H9 (cell line): ENCODE results near the gene QSOX1. TPM values are rescaled to one million over a fixed set of nuclear protein-coding genes. Genes with fewer than 3 reads are reported as not detected.

Source experiments
- DNase-seq: peaks from one replicate; pipeline ENCODE4 v3.0.0-alpha.2; 2017
- H2AFZ ChIP-seq: one replicate; pipeline ENCODE4 v1.6.1; 2013; ENCODE audit warnings: mild to moderate bottlenecking, low read length, control low read depth, moderate library complexity
- H2AK5ac ChIP-seq: 2 replicates; pipeline ENCODE4 v1.6.1; 2013; ENCODE audit warnings: low read length, control low read depth, mixed read lengths; ENCODE audit not compliant: insufficient read length
- H2BK120ac ChIP-seq: one replicate; pipeline ENCODE4 v1.6.1; 2013; ENCODE audit warnings: low read depth, mild to moderate bottlenecking, low read length, control low read depth, inconsistent platforms; ENCODE audit not compliant: poor library complexity, severe bottlenecking
- H2BK12ac ChIP-seq: 2 replicates; pipeline ENCODE4 v1.6.1; 2013; ENCODE audit warnings: low read length, control low read depth, mixed read lengths, low read depth; ENCODE audit not compliant: insufficient read length
- H2BK15ac ChIP-seq: 2 replicates; pipeline ENCODE4 v1.6.1; 2013; ENCODE audit warnings: low read depth, low read length, control low read depth
- H2BK20ac ChIP-seq: one replicate; pipeline ENCODE4 v1.6.1; 2013; ENCODE audit warnings: low read depth, mild to moderate bottlenecking, low read length, control low read depth, inconsistent platforms; ENCODE audit not compliant: poor library complexity, severe bottlenecking
- H2BK5ac ChIP-seq: 2 replicates; pipeline ENCODE4 v1.6.1; 2013; ENCODE audit warnings: low read length, control low read depth, mixed read lengths; ENCODE audit not compliant: insufficient read length
- H3K14ac ChIP-seq: 2 replicates; pipeline ENCODE4 v1.6.1; 2013; ENCODE audit warnings: low read length, control low read depth; ENCODE audit not compliant: insufficient read depth
- H3K18ac ChIP-seq: 2 replicates; pipeline ENCODE4 v1.6.1; 2013; ENCODE audit warnings: low read depth, mild to moderate bottlenecking, mixed read lengths, low read length, control low read depth; ENCODE audit not compliant: insufficient read length
- H3K23ac ChIP-seq: 2 replicates; pipeline ENCODE4 v1.6.1; 2013; ENCODE audit warnings: low read length, control low read depth, mixed read lengths, low read depth; ENCODE audit not compliant: insufficient read length
- H3K23me2 ChIP-seq: 2 replicates; pipeline ENCODE4 v1.6.1; 2013; ENCODE audit warnings: low read depth, mild to moderate bottlenecking, mixed read lengths, low read length, control low read depth; ENCODE audit not compliant: insufficient read length, poor library complexity, severe bottlenecking
- H3K27ac ChIP-seq: 2 replicates; pipeline ENCODE4 v1.5.1; 2013; ENCODE audit warnings: low read length, control low read depth, mixed read lengths, low read depth; ENCODE audit not compliant: insufficient read length
- H3K27me3 ChIP-seq: 2 replicates; pipeline ENCODE4 v1.6.1; 2013; ENCODE audit warnings: low read length, control low read depth, inconsistent platforms; ENCODE audit not compliant: insufficient read depth
- H3K4ac ChIP-seq: 2 replicates; pipeline ENCODE4 v1.6.1; 2013; ENCODE audit warnings: low read depth, mild to moderate bottlenecking, control low read depth, inconsistent platforms, low read length, moderate library complexity
- H3K4me1 ChIP-seq: 2 replicates; pipeline ENCODE4 v1.6.1; 2013; ENCODE audit warnings: low read length, control low read depth, inconsistent platforms; ENCODE audit not compliant: insufficient read depth
- H3K4me2 ChIP-seq: 2 replicates; pipeline ENCODE4 v1.6.1; 2013; ENCODE audit warnings: low read length, control low read depth, mixed read lengths; ENCODE audit not compliant: insufficient read length, insufficient read depth
- H3K56ac ChIP-seq: 2 replicates; pipeline ENCODE4 v1.6.1; 2013; ENCODE audit warnings: low read depth, mild to moderate bottlenecking, mixed read lengths, low read length, control low read depth; ENCODE audit not compliant: insufficient read length
- H3K79me1 ChIP-seq: 2 replicates; pipeline ENCODE4 v1.6.1; 2013; ENCODE audit warnings: low read depth, mild to moderate bottlenecking, moderate library complexity, low read length, control low read depth, inconsistent platforms; ENCODE audit not compliant: insufficient read depth, poor library complexity, severe bottlenecking
- H3K79me2 ChIP-seq: 2 replicates; pipeline ENCODE4 v1.6.1; 2013; ENCODE audit warnings: low read length, control low read depth, inconsistent platforms; ENCODE audit not compliant: insufficient read depth
- H3K9ac ChIP-seq: 2 replicates; pipeline ENCODE4 v1.6.1; 2013; ENCODE audit warnings: low read length, control low read depth, mixed read lengths; ENCODE audit not compliant: insufficient read length; ENCODE audit errors: extremely low read depth
- H3K9me3 ChIP-seq: one replicate; pipeline ENCODE4 v1.6.1; 2013; ENCODE audit warnings: low read depth, low read length, inconsistent platforms; ENCODE audit not compliant: control insufficient read depth
- H3T11ph ChIP-seq: one replicate; pipeline ENCODE4 v1.6.1; 2013; ENCODE audit warnings: mild to moderate bottlenecking, low read length, control low read depth, inconsistent platforms
- H4K20me1 ChIP-seq: one replicate; pipeline ENCODE4 v1.6.1; 2013; ENCODE audit not compliant: control insufficient read depth, insufficient read length, insufficient read depth
- H4K5ac ChIP-seq: 2 replicates; pipeline ENCODE4 v1.6.1; 2013; ENCODE audit warnings: low read depth, mild to moderate bottlenecking, mixed read lengths, low read length, control low read depth; ENCODE audit not compliant: insufficient read length
- H4K8ac ChIP-seq: replicated peaks from 2 replicates; pipeline ENCODE4 v1.6.1; 2013; ENCODE audit warnings: low read length, control low read depth, mixed read lengths, low read depth; ENCODE audit not compliant: insufficient read length
- H4K91ac ChIP-seq: 2 replicates; pipeline ENCODE4 v1.6.1; 2013; ENCODE audit warnings: low read depth, mild to moderate bottlenecking, moderate library complexity, mixed read lengths, low read length, control low read depth; ENCODE audit not compliant: insufficient read length
- H3K27ac Mint-ChIP-seq, 3 experiments: 2 replicates in 2 of 3; 3 replicates in 1 of 3; pipeline ENCODE4 v1.8.0; 2020 to 2021; ENCODE audit warnings: mixed read lengths in 3 of 3, mild to moderate bottlenecking in 1 of 3, moderate library complexity in 1 of 3
- H3K27me3 Mint-ChIP-seq: 2 replicates; pipeline ENCODE4 v1.8.0; 2021; ENCODE audit warnings: low read depth, mild to moderate bottlenecking, moderate library complexity, mixed read lengths
- H3K36me3 Mint-ChIP-seq, 3 experiments: 2 replicates in 2 of 3; 3 replicates in 1 of 3; pipeline ENCODE4 v1.8.0; 2020 to 2021; ENCODE audit warnings: low read depth in 3 of 3, mixed read lengths in 3 of 3; ENCODE audit not compliant: insufficient read depth in 1 of 3
- H3K4me1 Mint-ChIP-seq, 2 experiments: 2 replicates each; pipeline ENCODE4 v1.8.0; 2020; ENCODE audit warnings: mixed read lengths in 2 of 2
- H3K4me3 Mint-ChIP-seq, 2 experiments: 2 replicates in 1 of 2; 3 replicates in 1 of 2; pipeline ENCODE4 v1.8.0; 2020 to 2021; ENCODE audit warnings: mild to moderate bottlenecking in 2 of 2, mixed read lengths in 2 of 2, moderate library complexity in 1 of 2
- H3K9me3 Mint-ChIP-seq, 2 experiments: 2 replicates in 1 of 2; 3 replicates in 1 of 2; pipeline ENCODE4 v1.8.0; 2020; ENCODE audit warnings: mild to moderate bottlenecking in 2 of 2, mixed read lengths in 2 of 2, moderate library complexity in 1 of 2
- WGBS: extraction: QIAGEN DNeasy Blood & Tissue Kit; methylation state at CpG from one replicate; pipeline ENCODE4 v1.1.7; 2013; ENCODE audit warnings: missing lambda C conversion rate, low lambda C conversion rate, mixed read lengths; ENCODE audit not compliant: insufficient read length; ENCODE audit errors: extremely low coverage; 5-methylcytosine and 5-hydroxymethylcytosine counted together
- total RNA-seq: library from RNA; stranded (reverse); gene quantifications from 2 replicates; pipeline ENCODE4 v1.2.1, GENCODE V29; 2021
- TF ChIP-seq, protein P1 (sequence below): fragments of 200-600 bp; sonication (generic); conservative IDR thresholded peaks from 3 replicates; pipeline ENCODE4 v1.8.0; 2021; ENCODE audit warnings: antibody characterized with exemption, mild to moderate bottlenecking

The QSOX1 gene
- total RNA-seq, 1 experiment from 2014 or later = 79.2 TPM

DNA sequence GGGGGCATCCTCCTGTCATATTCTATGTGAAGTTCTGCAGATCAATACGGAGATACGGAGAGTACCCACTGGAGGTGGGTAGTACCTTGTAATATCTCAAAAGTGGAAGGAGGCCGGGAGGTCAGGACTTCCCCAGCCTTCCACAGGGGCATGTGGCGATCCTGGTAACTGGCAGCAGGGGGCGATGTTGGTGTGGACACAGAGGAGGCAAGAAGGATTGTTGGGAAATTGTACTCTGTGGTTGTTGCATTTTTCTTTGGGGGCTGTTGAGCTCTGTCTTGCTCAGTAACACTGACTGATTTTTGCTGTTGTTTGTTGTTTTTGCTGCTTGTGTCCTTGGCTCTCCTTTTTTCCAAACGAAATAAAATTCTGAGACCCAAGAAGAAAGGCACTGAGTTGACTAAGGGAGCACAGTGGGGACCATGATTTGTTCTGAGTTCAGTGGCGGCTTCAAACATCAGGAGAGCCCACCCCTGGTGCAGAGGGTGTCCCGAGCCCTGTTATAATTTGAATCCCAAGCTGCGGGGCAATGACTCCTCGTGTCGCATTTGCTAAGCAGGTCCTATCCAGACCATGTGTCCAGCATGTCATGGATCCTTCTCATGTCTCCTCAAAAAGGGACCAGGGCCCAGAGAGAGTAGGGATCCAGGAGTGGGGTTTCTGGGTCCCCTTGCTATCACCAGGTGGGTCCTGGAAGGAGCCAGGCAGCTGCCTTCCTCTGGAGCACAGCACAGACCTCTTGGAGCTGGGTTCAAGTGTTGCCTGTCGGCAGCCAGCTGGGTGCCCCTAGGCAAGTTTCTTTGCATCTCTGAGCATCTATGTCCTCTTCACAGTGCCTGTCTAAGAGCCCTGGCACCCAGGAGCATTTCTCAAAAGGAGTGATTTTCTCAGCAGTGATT lies 98.2 kb downstream of the QSOX1 start:
- H3K79me1 ChIP-seq = no peaks in the 10 kb centered on the region
- Mint-ChIP-seq H3K9me3 (no peaks in the 10 kb centered on the region), H3K4me1 (peaks cover 33 to 47% of the 10 kb centered on the region in 2 experiments), H3K27me3 (peaks cover 3% of the 10 kb centered on the region), H3K4me3 (no peak overlapping the region), H3K27ac (peak overlapping the region in 2 of 3 experiments; percentile 25 to 44; a peak in 1 of 7 replicates), H3K36me3 (no peaks in the 10 kb centered on the region)
- no peak overlapping the region for H4K91ac ChIP-seq
- H2AFZ ChIP-seq = no peak overlapping the region
- no peak overlapping the region for H3K4me2 ChIP-seq
- H3K18ac ChIP-seq = no peak overlapping the region
- H3K27ac ChIP-seq = no peak overlapping the region
- no peak overlapping the region for H3K14ac ChIP-seq
- peaks cover 5% of the 10 kb centered on the region; the same call in 1 of the 2 replicates for H3K4me1 ChIP-seq
- no peak overlapping the region for H2BK120ac ChIP-seq
- WGBS = no CpG with 5 or more reads among the region's 12 CpGs
- no peak overlapping the region for H2BK12ac ChIP-seq
- H2BK5ac ChIP-seq = no peak overlapping the region
- no peak overlapping the region for H3K23ac ChIP-seq
- H3T11ph ChIP-seq = no peak overlapping the region
- no peaks in the 10 kb centered on the region for H3K23me2 ChIP-seq
- no peak overlapping the region for H2AK5ac ChIP-seq
- H3K79me2 ChIP-seq = no peaks in the 10 kb centered on the region
- H3K9ac ChIP-seq = no peak overlapping the region
- H4K20me1 ChIP-seq = no peaks in the 10 kb centered on the region
- no peak overlapping the region for H2BK20ac ChIP-seq
- peak; percentile 83 for DNase-seq
- no peak overlapping the region for H3K4ac ChIP-seq
- H4K8ac ChIP-seq = no peak overlapping the region
- H3K56ac ChIP-seq = no peak overlapping the region
- TF ChIP-seq, protein P1, sequence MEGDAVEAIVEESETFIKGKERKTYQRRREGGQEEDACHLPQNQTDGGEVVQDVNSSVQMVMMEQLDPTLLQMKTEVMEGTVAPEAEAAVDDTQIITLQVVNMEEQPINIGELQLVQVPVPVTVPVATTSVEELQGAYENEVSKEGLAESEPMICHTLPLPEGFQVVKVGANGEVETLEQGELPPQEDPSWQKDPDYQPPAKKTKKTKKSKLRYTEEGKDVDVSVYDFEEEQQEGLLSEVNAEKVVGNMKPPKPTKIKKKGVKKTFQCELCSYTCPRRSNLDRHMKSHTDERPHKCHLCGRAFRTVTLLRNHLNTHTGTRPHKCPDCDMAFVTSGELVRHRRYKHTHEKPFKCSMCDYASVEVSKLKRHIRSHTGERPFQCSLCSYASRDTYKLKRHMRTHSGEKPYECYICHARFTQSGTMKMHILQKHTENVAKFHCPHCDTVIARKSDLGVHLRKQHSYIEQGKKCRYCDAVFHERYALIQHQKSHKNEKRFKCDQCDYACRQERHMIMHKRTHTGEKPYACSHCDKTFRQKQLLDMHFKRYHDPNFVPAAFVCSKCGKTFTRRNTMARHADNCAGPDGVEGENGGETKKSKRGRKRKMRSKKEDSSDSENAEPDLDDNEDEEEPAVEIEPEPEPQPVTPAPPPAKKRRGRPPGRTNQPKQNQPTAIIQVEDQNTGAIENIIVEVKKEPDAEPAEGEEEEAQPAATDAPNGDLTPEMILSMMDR = peak; percentile 94
- no peaks in the 10 kb centered on the region for H3K9me3 ChIP-seq
- no peak overlapping the region; the same call in 1 of the 2 replicates for H2BK15ac ChIP-seq
- no peaks in the 10 kb centered on the region for H3K27me3 ChIP-seq
- H4K5ac ChIP-seq = no peak overlapping the region

Other genes with a start within 250 kb of the QSOX1 start
- 30.9 and 39.2 TPM in 2 replicates for gene CEP350, start 200.1 kb upstream of the QSOX1 start, total RNA-seq
- 1.9 and 2.0 TPM in 2 replicates for gene LHX4, start 75.4 kb downstream of the QSOX1 start, total RNA-seq